Upper lobe of left lung (tissue), 4 donors: ENCODE results near the gene UNC45A.
A peak's percentile ranks its signal among the peaks of the same experiment; 100 is the strongest.

ENCODE experiments used
- EP300 ChIP-seq, 4 donors: sonication (generic); formaldehyde crosslinking; IDR thresholded peaks; one replicate each; pipeline ENCODE4 v1.5.1; 2017; ENCODE audit warnings: antibody characterized with exemption in 4 of 4, control low read depth in 2 of 4
- POLR2AphosphoS5 ChIP-seq, 2 donors: sonication (generic); formaldehyde crosslinking; IDR thresholded peaks; one replicate each; pipeline ENCODE4 v1.5.1; 2017; ENCODE audit warnings: antibody characterized with exemption in 2 of 2

- TF ChIP-seq EP300 (IDR thresholded peaks at IDR 0.05) (no peak), POLR2AphosphoS5 (IDR thresholded peaks at IDR 0.05) (peak in 1 of 2 donors; percentile 5)
Observed at GRCh38 chr15:90956274-90957030, 21.4 kb downstream of the UNC45A start.
